ENCODE results near the gene ITGA1. TPM values are rescaled to one million over a fixed set of nuclear protein-coding genes. Genes with fewer than 3 reads are reported as not detected.

ITGA1 gene
- total and polyA plus RNA-seq, 2 of the 8 experiments (the other 6 are each of a cell fraction or from before 2014, with no cell fraction given), result 2.3 to 9.0 TPM

- no peak overlapping the region for H3K4me2 ChIP-seq (ENCODE audit: insufficient read depth in 1 of 2, low read depth in 2 of 2, low read length in 2 of 2)
- H3K36me3 ChIP-seq (ENCODE audit: control insufficient read depth in 2 of 4, insufficient read depth in 4 of 4, low read length in 3 of 4), result no peaks in the 10 kb centered on the region
- 92% methylated on average over 3 of the region's 3 CpGs; no CpG with 5 or more reads in 1 of the 2 experiments for WGBS, 2 experiments (ENCODE audit: extremely low coverage in 1 of 2, insufficient coverage in 1 of 2, insufficient read length in 1 of 2, insufficient replicate concordance in 2 of 2, low coverage in 1 of 2, low lambda C conversion rate in 2 of 2, missing lambda C conversion rate in 1 of 2)
- CTCF ChIA-PET (ENCODE audit: partially characterized antibody), result interaction anchor here (1.2 to 2.2 kb wide), 4 partner anchors 12 to 67 kb away, joined by 3 to 5 read pairs (median 4); no protein-coding TSS in a partner anchor
- no peak overlapping the region for H2BK12ac ChIP-seq (ENCODE audit: low read depth, low read length)
- H3K56ac ChIP-seq (replicated peaks; ENCODE audit: insufficient read length, low read depth, low read length), result no peak overlapping the region
- H3K23me2 ChIP-seq (ENCODE audit: low read depth, low read length), result no peaks in the 10 kb centered on the region
- H4K5ac ChIP-seq (ENCODE audit: insufficient read length, low read depth, low read length), result no peak overlapping the region
- H3K18ac ChIP-seq (ENCODE audit: extremely low read depth, low read length), result no peak overlapping the region
- no peak overlapping the region for H3K9ac ChIP-seq (replicated peaks in 1 of 4; ENCODE audit: extremely low read depth in 1 of 4, low read depth in 3 of 4, low read length in 3 of 4)
- H3K9me3 ChIP-seq (ENCODE audit: insufficient read depth in 2 of 2, low read depth in 1 of 2, low read length in 1 of 2), result no peaks in the 10 kb centered on the region
- no peak overlapping the region for H3K4me3 ChIP-seq (ENCODE audit: extremely low read depth in 1 of 4, insufficient read depth in 2 of 4, low read depth in 3 of 4, low read length in 4 of 4)
- TF ChIP-seq BRCA1 (IDR thresholded peaks at IDR 0.05; ENCODE audit: low read depth, low read length) (no peak), POLR2A (IDR thresholded peaks at IDR 0.05; ENCODE audit: control extremely low read depth in 1 of 2, low read depth in 2 of 2, low read length in 2 of 2) (no peak), CHD1 (IDR thresholded peaks at IDR 0.05; ENCODE audit: low read depth, low read length) (no peak), EP300 (IDR thresholded peaks at IDR 0.05; ENCODE audit: borderline replicate concordance in 1 of 2, low read depth in 2 of 2, low read length in 2 of 2) (no peak), ASH2L (IDR thresholded peaks at IDR 0.05; ENCODE audit: low read length) (no peak), SIN3A (conservative IDR thresholded peaks at IDR 0.05 in 1 of 2, IDR thresholded peaks at IDR 0.05 in 1 of 2; ENCODE audit: low read depth in 1 of 2, low read length in 2 of 2) (no peak), TEAD4 (IDR thresholded peaks at IDR 0.05; ENCODE audit: low read depth, low read length) (no peak), POU5F1 (IDR thresholded peaks at IDR 0.05; ENCODE audit: low read depth, low read length) (no peak), CTCF (IDR thresholded peaks at IDR 0.05; ENCODE audit: control extremely low read depth in 1 of 3, insufficient read depth in 1 of 3, low read depth in 1 of 3, low read length in 3 of 3) (no peak)
- TF ChIP-seq, protein P1, sequence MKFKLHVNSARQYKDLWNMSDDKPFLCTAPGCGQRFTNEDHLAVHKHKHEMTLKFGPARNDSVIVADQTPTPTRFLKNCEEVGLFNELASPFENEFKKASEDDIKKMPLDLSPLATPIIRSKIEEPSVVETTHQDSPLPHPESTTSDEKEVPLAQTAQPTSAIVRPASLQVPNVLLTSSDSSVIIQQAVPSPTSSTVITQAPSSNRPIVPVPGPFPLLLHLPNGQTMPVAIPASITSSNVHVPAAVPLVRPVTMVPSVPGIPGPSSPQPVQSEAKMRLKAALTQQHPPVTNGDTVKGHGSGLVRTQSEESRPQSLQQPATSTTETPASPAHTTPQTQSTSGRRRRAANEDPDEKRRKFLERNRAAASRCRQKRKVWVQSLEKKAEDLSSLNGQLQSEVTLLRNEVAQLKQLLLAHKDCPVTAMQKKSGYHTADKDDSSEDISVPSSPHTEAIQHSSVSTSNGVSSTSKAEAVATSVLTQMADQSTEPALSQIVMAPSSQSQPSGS (IDR thresholded peaks at IDR 0.05; ENCODE audit: low read length), result no peak
- no peak overlapping the region for H4K8ac ChIP-seq (ENCODE audit: extremely low read depth, insufficient read depth, low read length)
- H2BK120ac ChIP-seq (replicated peaks; ENCODE audit: low read depth, low read length), result no peak overlapping the region
- no peak overlapping the region for H3K27ac ChIP-seq (ENCODE audit: low read depth, low read length)
- H2AK5ac ChIP-seq (ENCODE audit: low read depth, low read length), result no peak overlapping the region
- no peak overlapping the region for H3K23ac ChIP-seq (ENCODE audit: insufficient read length)
- H4K91ac ChIP-seq (replicated peaks; ENCODE audit: insufficient read length, low read length), result no peak overlapping the region
- H2AFZ ChIP-seq (ENCODE audit: low read length), result no peak overlapping the region
- no peaks in the 10 kb centered on the region for H4K20me1 ChIP-seq (replicated peaks in 1 of 2; ENCODE audit: control insufficient read depth in 1 of 2, insufficient read depth in 2 of 2, low read length in 2 of 2)
- H2BK5ac ChIP-seq (ENCODE audit: low read depth, low read length), result no peak overlapping the region
- H3K4me1 ChIP-seq (replicated peaks in 1 of 4; ENCODE audit: control insufficient read depth in 3 of 4, insufficient read depth in 4 of 4, low read length in 3 of 4), result no peaks in the 10 kb centered on the region
- H2BK20ac ChIP-seq (ENCODE audit: low read length), result no peak overlapping the region
- no peak overlapping the region for H3K14ac ChIP-seq (ENCODE audit: insufficient read length)
- H3K27me3 ChIP-seq (replicated peaks in 1 of 4; ENCODE audit: control insufficient read depth in 3 of 4, extremely low read depth in 1 of 4, insufficient read depth in 3 of 4, low read length in 3 of 4), result peaks cover 0 to 3% (median 0%) of the 10 kb centered on the region in 4 experiments; a peak in 1 of 7 replicates
- FAIRE-seq (no peak), DNase-seq (ENCODE audit: low read depth in 1 of 2, low spot score in 2 of 2) (no peak)
- no peak overlapping the region for H3K4ac ChIP-seq (replicated peaks; ENCODE audit: insufficient read length, low read depth, low read length)
- no peaks in the 10 kb centered on the region for H3K79me2 ChIP-seq (ENCODE audit: control insufficient read depth in 1 of 2, insufficient read depth in 2 of 2, low read length in 2 of 2)
- no peaks in the 10 kb centered on the region for H3K79me1 ChIP-seq (ENCODE audit: low read depth, low read length)
- POLR2A ChIA-PET (ENCODE audit: partially characterized antibody), result no interaction called here
- no peak overlapping the region for H2BK15ac ChIP-seq (ENCODE audit: low read length)
Measured at GRCh38 chr5:52856564-52856963, 68.8 kb downstream of the ITGA1 start.
